ENCODE measurements around the gene PLPPR1. TPM values are rescaled to one million over a fixed set of nuclear protein-coding genes. Genes with fewer than 3 reads are reported as not detected.

Gene PLPPR1
- total RNA-seq, 1 donor from 2014 or later: 12.2 TPM

GRCh38 chr9:101366038-101366756 is 337.7 kb downstream of the PLPPR1 start:
- no peaks in the 10 kb centered on the region for H3K36me3 Mint-ChIP-seq (ENCODE audit: insufficient read depth)
- no peak for TF ChIP-seq CTCF (IDR thresholded peaks at IDR 0.05; ENCODE audit: unreplicated experiment)
- peaks cover 17% of the 10 kb centered on the region for H3K4me1 Mint-ChIP-seq (ENCODE audit: low read depth)
- H3K27ac Mint-ChIP-seq: no peak overlapping the region
- H3K9me3 Mint-ChIP-seq (ENCODE audit: low read depth): no peaks in the 10 kb centered on the region
- H3K27me3 Mint-ChIP-seq: no peaks in the 10 kb centered on the region
- no peak overlapping the region for H3K4me3 Mint-ChIP-seq (ENCODE audit: low read depth)
- no peak for DNase-seq (ENCODE audit: low spot score, unreplicated experiment)

GRCh38 chr9:101367323-101367722 is 338.8 kb downstream of the PLPPR1 start:
- Mint-ChIP-seq H3K9me3 (ENCODE audit: low read depth) (peaks cover 5% of the 10 kb centered on the region), H3K4me1 (ENCODE audit: low read depth) (peaks cover 17% of the 10 kb centered on the region), H3K27me3 (no peaks in the 10 kb centered on the region), H3K36me3 (ENCODE audit: insufficient read depth) (no peaks in the 10 kb centered on the region), H3K4me3 (ENCODE audit: low read depth) (no peak overlapping the region), H3K27ac (no peak overlapping the region)
- DNase-seq (ENCODE audit: low spot score, unreplicated experiment): no peak
- TF ChIP-seq CTCF (IDR thresholded peaks at IDR 0.05; ENCODE audit: unreplicated experiment): no peak

GRCh38 chr9:101369286-101369685 is 340.8 kb downstream of the PLPPR1 start:
- DNase-seq (ENCODE audit: low spot score, unreplicated experiment): no peak
- Mint-ChIP-seq H3K4me1 (ENCODE audit: low read depth) (peaks cover 17% of the 10 kb centered on the region), H3K9me3 (ENCODE audit: low read depth) (peaks cover 5% of the 10 kb centered on the region), H3K4me3 (ENCODE audit: low read depth) (no peak overlapping the region), H3K27ac (no peak overlapping the region), H3K27me3 (no peaks in the 10 kb centered on the region), H3K36me3 (ENCODE audit: insufficient read depth) (no peaks in the 10 kb centered on the region)
- TF ChIP-seq CTCF (IDR thresholded peaks at IDR 0.05; ENCODE audit: unreplicated experiment): no peak

- Mint-ChIP-seq H3K9me3 (ENCODE audit: low read depth) (peaks cover 5% of the 10 kb centered on the region), H3K4me1 (ENCODE audit: low read depth) (peaks cover 17% of the 10 kb centered on the region), H3K27ac (no peak overlapping the region), H3K36me3 (ENCODE audit: insufficient read depth) (no peaks in the 10 kb centered on the region), H3K27me3 (no peaks in the 10 kb centered on the region), H3K4me3 (ENCODE audit: low read depth) (no peak overlapping the region)
- DNase-seq (ENCODE audit: low spot score, unreplicated experiment): no peak
- no peak for TF ChIP-seq CTCF (IDR thresholded peaks at IDR 0.05; ENCODE audit: unreplicated experiment)
These were observed 341.5 kb downstream of the PLPPR1 start for GRCh38 chr9:101369884-101370531.

- H3K36me3 Mint-ChIP-seq (ENCODE audit: insufficient read depth): no peaks in the 10 kb centered on the region
- no peak for TF ChIP-seq CTCF (IDR thresholded peaks at IDR 0.05; ENCODE audit: unreplicated experiment)
- H3K27me3 Mint-ChIP-seq: no peaks in the 10 kb centered on the region
- H3K9me3 Mint-ChIP-seq (ENCODE audit: low read depth): peaks cover 5% of the 10 kb centered on the region
- no peak for DNase-seq (ENCODE audit: low spot score, unreplicated experiment)
- peaks cover 9% of the 10 kb centered on the region for H3K4me1 Mint-ChIP-seq (ENCODE audit: low read depth)
- no peak overlapping the region for H3K27ac Mint-ChIP-seq
- no peak overlapping the region for H3K4me3 Mint-ChIP-seq (ENCODE audit: low read depth)
These were observed 343.3 kb downstream of the PLPPR1 start for GRCh38 chr9:101371813-101372212.
